Suprapubic skin (tissue), 4 donors: ENCODE measurements around the gene ZNF692. TPM values are rescaled to one million over a fixed set of nuclear protein-coding genes. Genes with fewer than 3 reads are reported as not detected.

ENCODE experiments used
- DNase-seq, 2 donors: peaks; one replicate each; pipeline ENCODE4 v3.0.0-alpha.2; 2019; ENCODE audit warnings: low spot score in 2 of 2
- H3K27ac ChIP-seq: fragments of 200-600 bp; sonication (generic); one replicate; pipeline ENCODE4 v1.5.1; 2019
- H3K27me3 ChIP-seq: fragments of 200-600 bp; sonication (generic); one replicate; pipeline ENCODE4 v1.5.1; 2019
- H3K36me3 ChIP-seq: fragments of 200-600 bp; sonication (generic); one replicate; pipeline ENCODE4 v1.5.1; 2019
- H3K4me1 ChIP-seq: fragments of 200-600 bp; sonication (generic); one replicate; pipeline ENCODE4 v1.5.1; 2019
- H3K4me3 ChIP-seq: fragments of 200-600 bp; sonication (generic); one replicate; pipeline ENCODE4 v1.5.1; 2019; ENCODE audit warnings: mild to moderate bottlenecking
- H3K9me3 ChIP-seq: fragments of 200-600 bp; sonication (generic); one replicate; pipeline ENCODE4 v1.5.1; 2019
- EP300 ChIP-seq: sonication (generic); formaldehyde crosslinking; IDR thresholded peaks from one replicate; pipeline ENCODE4 v1.6.1; 2017; ENCODE audit warnings: antibody characterized with exemption
- POLR2A ChIP-seq, 2 donors: fragments of 450-650 bp; IDR thresholded peaks; one replicate each; pipeline ENCODE4 v1.6.1; 2017; ENCODE audit warnings: antibody characterized with exemption in 2 of 2, mild to moderate bottlenecking in 2 of 2, moderate library complexity in 2 of 2
- POLR2AphosphoS5 ChIP-seq, 3 donors: sonication (generic); formaldehyde crosslinking; IDR thresholded peaks; one replicate each; pipeline ENCODE4 v1.6.1; 2017; ENCODE audit warnings: antibody characterized with exemption in 3 of 3
- WGBS: methylation state at CpG from one replicate; pipeline ENCODE4 v1.1.5; 2018; 5-methylcytosine and 5-hydroxymethylcytosine counted together
- total RNA-seq, 4 donors: library from RNA; depleted of rRNA; stranded (reverse); fragments of >200 nt; gene quantifications; one replicate each; pipeline ENCODE4 v1.1.0, GENCODE V29; 2016
- TF ChIP-seq, protein P1 (sequence below), 2 donors: fragments of 200-600 bp in 1 of 2; fragments of 450-650 bp in 1 of 2; sonication (generic) in 1 of 2; IDR thresholded peaks; one replicate each; pipeline ENCODE4 v1.5.1; 2016 to 2019; ENCODE audit warnings: antibody characterized with exemption in 2 of 2, mild to moderate bottlenecking in 1 of 2, moderate library complexity in 1 of 2

Gene ZNF692
- total RNA-seq, 4 donors from 2014 or later, result 30.2 to 138 (median 52.6) TPM

DNA sequence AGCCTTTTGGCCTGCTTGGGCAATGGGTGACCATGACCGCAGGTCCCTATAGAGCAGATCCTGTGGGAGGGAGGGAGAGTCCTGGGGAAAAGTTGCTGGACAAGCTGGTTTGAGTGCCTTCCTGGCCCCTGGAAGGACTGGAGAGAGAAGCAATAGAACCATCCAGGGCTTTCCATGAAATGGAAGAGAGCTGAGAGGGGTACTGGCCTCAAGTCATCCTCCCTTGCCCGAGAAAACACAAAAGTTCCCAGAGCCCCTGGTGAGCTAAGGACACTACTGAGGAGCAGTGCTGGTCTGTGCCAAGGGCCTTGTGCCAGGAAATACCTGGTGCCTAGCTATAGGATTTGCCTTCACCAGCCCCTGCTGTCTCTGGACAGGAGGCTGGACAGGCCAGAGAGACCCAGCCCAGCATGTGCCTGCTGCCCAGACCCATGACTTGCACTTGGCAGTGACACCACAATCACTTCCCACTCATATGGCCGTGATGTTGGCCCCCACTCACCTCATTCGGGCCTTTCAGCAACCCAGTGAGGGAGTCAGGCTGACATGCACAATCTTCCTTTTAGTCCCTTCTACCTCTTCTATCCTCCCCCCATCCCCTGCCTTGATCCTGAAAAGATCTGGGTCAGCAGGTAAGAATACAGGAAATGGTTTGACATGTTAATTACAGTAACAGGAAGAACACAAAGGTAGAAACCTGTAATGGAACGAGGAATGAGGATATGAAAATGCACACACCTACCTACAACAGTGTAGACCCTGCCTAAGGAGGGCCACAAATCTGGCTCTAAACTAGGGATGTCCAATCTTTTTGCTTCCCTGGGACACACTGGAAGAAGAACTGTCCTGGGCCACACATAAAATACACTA is 40.1 kb downstream of the ZNF692 start:
- Histone ChIP-seq H3K27me3 (no peaks in the 10 kb centered on the region), H3K9me3 (no peaks in the 10 kb centered on the region), H3K4me3 (no peak overlapping the region), H3K4me1 (peaks cover 31% of the 10 kb centered on the region), H3K36me3 (peaks cover 48% of the 10 kb centered on the region), H3K27ac (no peak overlapping the region)
- 80% methylated on average over 4 of the region's 5 CpGs for WGBS
- TF ChIP-seq, protein P1, sequence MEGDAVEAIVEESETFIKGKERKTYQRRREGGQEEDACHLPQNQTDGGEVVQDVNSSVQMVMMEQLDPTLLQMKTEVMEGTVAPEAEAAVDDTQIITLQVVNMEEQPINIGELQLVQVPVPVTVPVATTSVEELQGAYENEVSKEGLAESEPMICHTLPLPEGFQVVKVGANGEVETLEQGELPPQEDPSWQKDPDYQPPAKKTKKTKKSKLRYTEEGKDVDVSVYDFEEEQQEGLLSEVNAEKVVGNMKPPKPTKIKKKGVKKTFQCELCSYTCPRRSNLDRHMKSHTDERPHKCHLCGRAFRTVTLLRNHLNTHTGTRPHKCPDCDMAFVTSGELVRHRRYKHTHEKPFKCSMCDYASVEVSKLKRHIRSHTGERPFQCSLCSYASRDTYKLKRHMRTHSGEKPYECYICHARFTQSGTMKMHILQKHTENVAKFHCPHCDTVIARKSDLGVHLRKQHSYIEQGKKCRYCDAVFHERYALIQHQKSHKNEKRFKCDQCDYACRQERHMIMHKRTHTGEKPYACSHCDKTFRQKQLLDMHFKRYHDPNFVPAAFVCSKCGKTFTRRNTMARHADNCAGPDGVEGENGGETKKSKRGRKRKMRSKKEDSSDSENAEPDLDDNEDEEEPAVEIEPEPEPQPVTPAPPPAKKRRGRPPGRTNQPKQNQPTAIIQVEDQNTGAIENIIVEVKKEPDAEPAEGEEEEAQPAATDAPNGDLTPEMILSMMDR (IDR thresholded peaks at IDR 0.05), result no peak
- TF ChIP-seq EP300 (no peak), POLR2A (IDR thresholded peaks at IDR 0.05) (no peak), POLR2AphosphoS5 (IDR thresholded peaks at IDR 0.05) (no peak)
- DNase-seq, result no peak

DNA sequence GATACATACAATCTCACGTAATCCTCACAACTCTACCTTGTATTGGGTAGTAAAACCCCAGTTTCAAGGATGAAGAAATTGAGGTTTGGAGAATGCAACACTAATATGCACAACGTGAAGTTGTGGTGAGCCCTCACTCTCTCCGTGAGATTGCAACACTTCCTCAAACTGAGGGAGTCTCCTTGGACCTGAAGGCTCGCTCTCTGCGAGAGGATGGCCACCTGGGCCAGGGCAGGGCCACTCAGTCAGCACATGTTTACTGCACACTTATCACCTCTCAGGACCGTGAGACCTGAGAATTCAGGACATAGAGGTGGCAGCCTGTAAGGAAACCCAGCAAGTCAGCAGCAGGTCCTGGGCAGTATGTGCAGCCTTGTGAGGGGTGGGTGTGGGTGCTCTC is 41.8 kb downstream of the ZNF692 start:
- Histone ChIP-seq H3K27me3 (no peaks in the 10 kb centered on the region), H3K27ac (no peak overlapping the region), H3K36me3 (peaks cover 65% of the 10 kb centered on the region), H3K9me3 (no peaks in the 10 kb centered on the region), H3K4me3 (no peak overlapping the region), H3K4me1 (peaks cover 22% of the 10 kb centered on the region)
- DNase-seq, result peak in 1 of 2 donors; percentile 45
- 85% methylated on average over 6 of the region's 6 CpGs for WGBS
- TF ChIP-seq POLR2A (IDR thresholded peaks at IDR 0.05), result no peak
- TF ChIP-seq, protein P1 (IDR thresholded peaks at IDR 0.05), result no peak
- TF ChIP-seq POLR2AphosphoS5 (IDR thresholded peaks at IDR 0.05), result no peak
- no peak for TF ChIP-seq EP300

DNA sequence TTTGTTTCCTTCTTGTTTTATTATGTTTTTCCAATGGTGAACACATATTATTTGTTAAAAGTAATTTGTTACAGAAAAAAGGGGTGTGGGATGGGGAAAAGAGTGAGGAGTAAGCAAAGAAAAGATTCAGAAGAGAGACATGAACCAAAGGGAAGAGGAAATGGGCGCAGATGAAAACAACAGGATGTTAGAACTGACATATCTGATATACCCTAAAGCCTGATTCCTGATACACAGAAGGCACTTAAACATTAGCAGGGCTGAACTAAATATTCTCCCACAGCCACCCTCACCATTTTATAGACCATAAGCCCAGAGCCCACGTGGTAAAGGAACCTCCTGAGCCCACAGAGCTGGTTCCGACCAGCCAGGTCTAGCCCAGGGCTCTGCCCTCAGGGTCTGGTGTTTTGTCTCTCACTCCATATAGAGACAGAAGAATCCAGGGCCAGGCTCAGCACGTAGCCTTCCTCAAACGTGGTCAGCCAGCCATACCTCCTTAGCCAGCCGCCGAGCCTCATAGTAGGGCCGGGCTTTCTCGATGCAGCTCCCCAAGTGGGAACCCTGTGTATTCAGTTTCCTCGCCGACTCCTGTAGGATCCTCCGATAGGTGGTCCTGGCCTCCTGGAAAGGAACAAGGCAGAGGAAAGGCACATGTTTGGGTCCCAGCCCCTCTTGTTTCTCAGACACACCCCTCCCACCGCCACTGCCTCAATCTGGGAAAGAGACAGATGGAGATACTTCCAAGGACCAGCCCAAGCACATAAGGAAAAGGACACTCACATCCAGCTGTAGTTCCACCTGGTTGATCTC is 42.6 kb downstream of the ZNF692 start:
- peaks cover 71% of the 10 kb centered on the region for H3K36me3 ChIP-seq
- WGBS, result 89% methylated on average over 13 of the region's 13 CpGs

DNA sequence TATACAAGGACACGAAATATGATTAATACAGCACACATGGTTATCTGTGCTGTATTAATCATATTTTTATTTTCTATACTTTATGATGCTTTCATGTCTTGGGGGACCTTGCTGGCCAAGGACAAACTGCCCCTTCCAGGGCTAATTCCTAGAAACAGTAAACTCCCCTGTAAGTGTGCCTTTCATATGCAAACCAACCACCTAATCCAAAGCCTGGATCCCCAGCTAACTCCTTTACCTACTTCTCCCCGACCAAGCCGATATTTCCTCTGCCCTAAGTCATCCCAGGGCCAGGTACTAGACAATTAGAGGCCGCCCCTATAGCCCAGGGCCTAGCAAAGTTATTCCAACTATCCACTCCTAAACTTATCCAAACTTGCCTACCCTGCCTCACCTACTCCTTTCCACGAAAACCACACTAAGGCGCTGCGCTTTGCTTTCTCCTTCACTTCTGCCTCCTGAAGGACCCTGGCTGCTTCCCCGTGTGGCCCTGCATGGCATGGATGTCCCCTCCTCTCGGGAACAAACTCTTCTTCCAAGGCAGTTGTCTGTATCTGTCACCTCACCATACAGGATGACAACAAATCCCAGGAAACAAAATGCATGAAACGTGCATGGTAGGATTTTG is 43.4 kb downstream of the ZNF692 start:
- peak in 1 of 2 donors; percentile 79 for DNase-seq
- TF ChIP-seq, protein P1 (IDR thresholded peaks at IDR 0.05), result no peak
- TF ChIP-seq EP300, result no peak
- no peak for TF ChIP-seq POLR2AphosphoS5 (IDR thresholded peaks at IDR 0.05)
- TF ChIP-seq POLR2A (IDR thresholded peaks at IDR 0.05), result no peak
- 82% methylated on average over 10 of the region's 10 CpGs for WGBS
- Histone ChIP-seq H3K4me3 (no peak overlapping the region), H3K27ac (no peak overlapping the region), H3K4me1 (peaks cover 19% of the 10 kb centered on the region), H3K36me3 (peaks cover 65% of the 10 kb centered on the region), H3K9me3 (no peaks in the 10 kb centered on the region), H3K27me3 (no peaks in the 10 kb centered on the region)

More for the DNA sequence above, 42.6 kb downstream of the ZNF692 start:
- H3K27me3 ChIP-seq, result no peaks in the 10 kb centered on the region
- peak in 1 of 2 donors; percentile 60 for DNase-seq
- no peak overlapping the region for H3K27ac ChIP-seq
- no peak overlapping the region for H3K4me3 ChIP-seq
- TF ChIP-seq POLR2A (IDR thresholded peaks at IDR 0.05), result no peak
- no peak for TF ChIP-seq EP300
- TF ChIP-seq POLR2AphosphoS5 (IDR thresholded peaks at IDR 0.05), result no peak
- TF ChIP-seq, protein P1 (IDR thresholded peaks at IDR 0.05), result no peak
- peaks cover 17% of the 10 kb centered on the region for H3K4me1 ChIP-seq
- H3K9me3 ChIP-seq, result no peaks in the 10 kb centered on the region
